Dermis blood vessel endothelial cell (primary cell): ENCODE data around the gene ZBTB7A. TPM values are rescaled to one million over a fixed set of nuclear protein-coding genes. Genes with fewer than 3 reads are reported as not detected.

Experiments
- DNase-seq: peaks from one replicate; pipeline ENCODE4 v3.0.0; 2010
- total RNA-seq: library from RNA; depleted of rRNA; stranded (reverse); fragments of >200 nt; gene quantifications from 2 replicates; pipeline ENCODE4 v1.2.3, GENCODE V29; 2014

Gene ZBTB7A
- total RNA-seq, 1 donor from 2014 or later, result 17.4 TPM

DNA sequence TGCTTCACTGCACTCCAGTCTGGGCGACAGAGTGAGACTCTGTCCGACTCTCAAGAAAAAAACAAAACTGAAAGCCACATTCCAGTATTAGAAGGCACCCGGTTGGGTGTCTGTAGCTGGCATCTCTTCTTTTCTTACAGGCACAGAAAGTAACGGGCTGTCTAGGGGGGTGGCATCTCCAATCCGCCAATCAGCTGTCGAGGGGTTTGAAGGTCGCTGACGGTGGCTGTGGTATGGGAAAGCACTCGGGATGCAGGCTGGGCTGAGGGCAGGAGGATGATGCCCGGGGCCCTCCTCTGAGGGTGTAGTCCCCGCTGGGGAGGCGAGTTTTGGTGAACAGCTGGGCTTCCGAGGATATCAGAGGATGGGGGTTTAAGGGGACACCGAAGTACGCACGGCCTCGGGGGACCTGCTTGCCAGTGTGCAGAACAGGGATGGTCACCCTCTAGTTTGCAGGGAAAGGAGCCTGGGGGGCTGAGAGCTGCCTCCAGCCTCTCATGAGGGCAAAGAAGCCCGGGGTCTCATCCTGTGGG is 27.0 kb upstream of the ZBTB7A start:
- DNase-seq, result no peak

GRCh38 chr19:4090356-4091220 is 23.9 kb upstream of the ZBTB7A start:
- DNase-seq, result no peak

GRCh38 chr19:4089946-4090345 is 23.2 kb upstream of the ZBTB7A start:
- DNase-seq, result no peak

DNA sequence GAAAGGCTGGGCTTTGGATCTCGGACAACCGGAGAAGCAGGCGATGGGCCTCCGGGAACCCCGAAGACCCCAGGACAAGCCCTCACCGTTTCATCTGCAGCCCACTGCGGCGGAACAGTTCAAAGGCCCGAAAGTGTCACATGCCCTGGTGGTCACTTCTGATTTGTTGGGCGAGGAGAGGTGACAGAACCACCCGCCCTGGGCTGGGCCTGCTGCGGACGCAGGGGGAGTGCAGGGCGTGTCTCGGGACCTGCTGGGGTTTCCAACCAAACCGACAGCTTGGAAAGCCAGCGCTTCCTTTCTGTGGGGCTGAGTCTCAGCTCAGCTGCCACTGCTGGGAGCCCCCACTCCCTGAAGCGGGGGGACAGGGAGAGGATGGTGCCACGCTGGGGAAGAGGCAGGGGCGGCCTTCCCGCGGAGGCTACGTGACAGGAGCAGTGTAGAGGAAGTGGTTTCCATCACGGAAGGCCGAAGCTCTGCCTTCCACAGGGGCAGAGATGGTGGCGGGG is 22.8 kb upstream of the ZBTB7A start:
- DNase-seq, result no peak

- no peak for DNase-seq
These were observed 22.3 kb upstream of the ZBTB7A start for GRCh38 chr19:4088975-4089374.

DNA sequence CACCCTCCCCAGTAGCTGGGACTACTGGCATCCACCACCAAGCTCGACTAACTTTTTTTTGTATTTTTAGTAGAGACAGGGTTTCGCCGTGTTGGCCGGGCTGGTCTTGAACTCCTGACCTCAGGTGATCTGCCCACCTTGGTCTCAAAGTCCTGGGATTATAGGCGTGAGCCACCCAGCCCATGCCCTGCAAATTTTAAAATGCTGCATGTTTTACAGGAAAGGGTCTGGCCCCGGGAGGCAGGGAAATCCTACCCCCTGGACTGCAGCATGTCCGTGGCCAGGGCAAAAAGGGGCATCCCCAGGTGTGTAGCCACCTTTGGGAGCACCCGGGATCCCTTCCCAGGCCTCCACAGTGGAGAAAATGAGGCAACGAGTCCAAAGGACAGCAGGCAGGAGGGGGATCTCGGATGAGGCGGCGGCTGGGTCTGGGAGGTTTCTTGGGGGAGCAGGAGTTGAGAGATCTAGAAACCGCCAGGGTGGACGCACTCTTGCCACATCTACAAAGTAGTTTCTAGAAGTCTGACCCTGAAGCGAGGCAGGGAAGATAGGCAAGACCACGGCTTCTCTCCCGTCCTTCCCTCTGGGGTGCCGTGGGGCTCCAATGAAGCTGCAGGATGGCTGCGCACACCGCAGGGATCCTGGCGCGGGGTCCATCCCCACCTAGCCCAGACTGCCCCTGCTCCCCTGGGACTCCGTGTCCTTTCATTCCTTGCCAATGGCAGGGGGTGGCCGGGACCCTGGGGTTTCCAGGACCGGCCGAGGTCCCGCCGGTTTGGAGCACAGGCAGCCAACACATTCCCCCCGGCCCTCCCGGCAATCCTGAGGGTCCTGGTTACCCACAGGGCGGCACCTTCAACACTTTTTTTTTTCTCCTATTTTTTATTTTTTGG is 21.3 kb upstream of the ZBTB7A start:
- DNase-seq, result no peak

DNA sequence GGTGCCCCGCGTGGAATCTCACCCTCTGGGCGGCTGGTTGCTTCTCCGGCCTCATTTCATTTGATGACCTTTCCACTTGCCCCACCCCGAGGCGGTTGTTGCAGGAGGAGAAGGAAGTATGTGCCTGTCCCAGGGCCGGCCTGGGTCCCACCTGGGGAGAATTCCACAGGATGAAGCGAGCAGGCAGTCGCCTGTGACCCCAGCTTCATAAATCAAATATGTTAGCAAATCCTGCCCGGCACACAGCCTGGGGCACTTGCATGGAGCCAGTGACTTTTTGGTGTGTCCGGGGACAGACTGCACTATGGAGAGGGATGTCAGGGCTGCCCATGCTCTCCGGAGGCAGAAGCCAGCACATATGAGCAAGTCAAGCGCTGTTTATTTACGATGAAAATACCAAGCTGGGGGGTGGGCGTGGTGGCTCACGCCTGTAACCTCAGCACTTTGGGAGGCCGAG is 19.7 kb upstream of the ZBTB7A start:
- DNase-seq, result no peak

DNA sequence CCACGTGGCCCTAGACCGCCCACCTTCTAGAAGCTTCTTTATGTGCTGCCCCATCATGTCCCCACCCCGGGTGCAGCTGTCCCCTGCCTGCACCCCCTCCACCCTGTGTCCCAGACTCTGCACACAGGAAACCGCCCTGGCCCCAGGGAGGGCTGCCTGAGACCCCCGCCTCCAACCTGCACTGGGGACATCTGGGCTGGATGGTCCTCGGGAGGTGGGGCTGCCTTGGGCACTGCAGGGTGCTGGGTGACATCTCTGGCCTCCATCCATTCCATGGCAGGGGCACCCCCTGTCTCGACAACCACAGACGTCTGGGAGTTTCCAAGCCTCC is 17.8 kb upstream of the ZBTB7A start:
- no peak for DNase-seq

GRCh38 chr19:4083677-4084546 is 17.2 kb upstream of the ZBTB7A start:
- peak; percentile 36 for DNase-seq

GRCh38 chr19:4082172-4082571 is 15.5 kb upstream of the ZBTB7A start:
- no peak for DNase-seq

GRCh38 chr19:4081441-4082129 is 14.9 kb upstream of the ZBTB7A start:
- DNase-seq, result no peak

- no peak for DNase-seq
These were observed 13.8 kb upstream of the ZBTB7A start for GRCh38 chr19:4080473-4080872.

GRCh38 chr19:4077800-4078684 is 11.3 kb upstream of the ZBTB7A start:
- DNase-seq, result peak; percentile 49

DNA sequence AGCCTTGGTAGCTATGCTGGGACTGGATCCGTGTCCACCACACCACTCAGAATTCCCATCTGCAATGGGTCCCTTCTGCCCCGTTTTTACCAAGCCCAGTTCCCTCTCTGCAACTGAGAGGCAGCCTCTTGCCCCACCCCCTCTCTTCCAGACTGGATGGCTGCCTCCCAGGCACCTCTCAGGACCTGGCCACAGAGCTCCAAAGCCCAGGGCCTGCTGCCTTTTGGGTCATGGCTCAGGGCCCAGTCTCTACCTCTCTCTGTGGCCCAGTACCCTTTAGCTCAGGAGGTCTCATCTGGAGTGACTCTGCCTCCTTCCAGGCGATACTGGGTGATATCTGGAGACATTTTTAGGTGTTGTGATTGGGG is 10.3 kb upstream of the ZBTB7A start:
- no peak for DNase-seq

DNA sequence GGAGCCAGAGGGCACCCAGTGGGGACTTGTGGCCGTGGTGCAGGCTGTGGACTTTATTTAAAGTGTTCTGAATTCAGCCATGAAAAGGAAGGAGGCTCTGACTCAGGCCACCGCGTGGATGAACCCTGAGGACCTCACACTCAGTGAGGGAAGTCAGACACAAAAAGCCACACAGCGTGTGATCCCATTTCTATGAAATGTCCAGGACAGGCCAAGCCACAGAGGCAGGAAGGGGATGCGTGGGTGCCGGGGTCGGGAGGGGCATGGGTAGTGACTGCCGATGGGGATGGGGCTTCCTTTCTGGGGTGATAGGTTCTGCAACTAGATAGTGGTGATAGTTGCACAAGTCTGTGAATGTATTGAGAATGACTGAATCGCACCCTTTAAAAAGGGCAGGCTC is 8.7 kb upstream of the ZBTB7A start:
- DNase-seq, result peak; percentile 62

- no peak for DNase-seq
These were observed 4.9 kb upstream of the ZBTB7A start for GRCh38 chr19:4071610-4072009.

- no peak for DNase-seq
These were observed 2.7 kb upstream of the ZBTB7A start for GRCh38 chr19:4069331-4069959.

DNA sequence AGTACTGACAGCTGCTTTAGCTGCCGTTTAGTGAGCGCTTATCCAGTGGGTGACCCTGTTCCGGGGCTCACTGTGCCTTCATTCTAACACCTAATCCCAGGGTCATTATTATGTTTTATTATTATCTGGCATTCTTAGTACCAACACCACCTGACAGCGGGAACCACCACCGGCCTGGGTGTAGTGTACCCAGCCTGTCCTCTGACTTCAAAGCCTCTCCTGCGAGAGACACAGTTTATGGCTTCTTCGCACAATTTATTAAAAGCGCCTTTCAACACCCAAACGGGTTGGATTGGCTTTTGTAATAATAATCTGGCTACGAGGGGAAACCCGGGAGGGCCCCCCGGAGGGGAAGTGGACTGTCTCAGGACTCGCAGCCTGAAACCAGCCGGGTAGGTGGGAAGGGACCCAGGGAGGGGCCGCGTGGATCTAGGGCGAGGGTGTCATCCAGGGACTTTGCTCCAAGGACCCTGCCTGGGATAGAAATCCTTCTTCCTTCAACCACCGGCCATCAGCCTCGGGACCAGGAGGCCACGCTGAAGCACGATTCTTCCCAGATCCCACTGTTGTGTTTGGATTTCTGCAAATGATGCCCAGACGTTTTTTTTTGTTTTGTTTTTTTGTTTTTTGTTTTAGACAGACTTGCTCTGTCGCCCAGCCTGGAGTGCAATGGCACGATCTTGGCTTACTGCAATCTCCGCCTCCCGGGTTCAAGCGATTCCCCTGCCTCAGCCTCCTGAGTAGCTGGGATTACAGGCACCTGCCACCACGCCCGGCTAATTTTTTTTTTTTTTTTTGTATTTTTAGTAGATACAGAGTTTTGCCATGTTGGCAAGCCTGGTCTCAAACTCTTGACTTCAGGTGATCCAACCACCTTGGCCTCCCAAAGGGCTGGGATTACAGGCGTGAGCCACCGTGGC is 1.6 kb upstream of the ZBTB7A start:
- DNase-seq, result no peak
